ENCODE measurements around the gene SRGAP3.

The SRGAP3 gene

DNA sequence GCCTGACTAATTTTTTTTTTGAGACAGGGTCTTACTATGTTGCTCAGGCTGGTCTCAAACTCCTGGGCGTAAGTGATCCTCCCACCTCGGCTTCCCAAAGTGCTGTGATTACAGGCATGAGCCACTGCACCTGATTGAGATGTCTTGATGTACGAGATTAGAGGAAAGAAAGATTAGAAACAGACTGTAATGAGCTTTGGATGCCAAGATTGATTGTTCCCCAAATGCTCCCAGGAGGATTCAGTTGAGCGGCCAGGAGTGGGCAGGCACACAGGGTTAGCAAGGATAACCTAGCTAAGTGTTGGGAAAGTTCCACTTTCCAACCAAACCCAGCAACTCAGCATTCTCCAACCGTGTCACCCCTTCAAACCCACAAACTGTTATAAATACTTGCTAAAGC, 63.7 kb downstream of the SRGAP3 start:
- H3K4me3 ChIP-seq (ENCODE audit: control insufficient read depth, low read depth, low read length), result no peak overlapping the region
- DNase-seq (ENCODE audit: low read depth), result no peak
- TF ChIP-seq CTCF (IDR thresholded peaks at IDR 0.05; ENCODE audit: control insufficient read depth, insufficient read depth, low read depth, low read length, missing control alignments), result no peak

DNA sequence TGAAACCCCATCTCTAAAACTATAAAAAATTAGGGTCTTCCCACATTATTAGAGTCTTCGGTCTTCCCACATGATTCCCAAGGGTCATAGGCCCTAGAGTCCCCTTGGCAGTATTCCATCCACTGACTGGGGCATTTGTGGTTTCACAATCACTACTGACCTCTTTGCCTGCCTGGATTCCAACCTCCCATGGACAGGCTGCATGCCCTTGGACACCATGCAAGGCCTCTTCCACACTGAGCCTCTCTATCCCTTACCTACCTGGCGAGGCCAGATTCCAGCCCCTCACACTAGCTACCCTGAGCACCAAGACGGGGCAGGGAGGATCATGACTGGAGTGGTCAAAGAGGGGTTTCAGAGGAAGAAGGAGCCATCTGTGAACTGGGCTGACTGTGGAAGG, 64.4 kb downstream of the SRGAP3 start:
- no peak for DNase-seq (ENCODE audit: low read depth)
- TF ChIP-seq CTCF (IDR thresholded peaks at IDR 0.05; ENCODE audit: control insufficient read depth, insufficient read depth, low read depth, low read length, missing control alignments), result no peak
- no peak overlapping the region for H3K4me3 ChIP-seq (ENCODE audit: control insufficient read depth, low read depth, low read length)

DNA sequence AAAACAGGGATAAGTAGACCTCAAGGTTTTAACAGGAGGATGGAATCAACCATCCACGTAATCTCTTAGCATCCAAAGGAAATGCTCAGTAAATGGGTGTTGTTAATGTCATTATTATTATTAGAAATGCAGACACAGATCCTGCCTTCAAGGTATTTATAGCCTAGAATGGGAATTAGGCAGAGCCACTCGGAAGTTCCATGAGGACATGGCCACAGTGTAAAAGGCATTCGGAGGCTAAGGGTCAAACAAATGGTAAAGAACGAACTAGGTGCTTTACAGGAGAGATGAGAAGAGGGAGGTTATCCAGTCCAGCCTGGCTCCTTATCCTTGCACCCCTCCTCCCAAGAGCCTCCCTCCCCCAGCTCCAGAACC, 65.0 kb downstream of the SRGAP3 start:
- no peak for TF ChIP-seq CTCF (IDR thresholded peaks at IDR 0.05; ENCODE audit: control insufficient read depth, insufficient read depth, low read depth, low read length, missing control alignments)
- no peak for DNase-seq (ENCODE audit: low read depth)
- no peak overlapping the region for H3K4me3 ChIP-seq (ENCODE audit: control insufficient read depth, low read depth, low read length)

DNA sequence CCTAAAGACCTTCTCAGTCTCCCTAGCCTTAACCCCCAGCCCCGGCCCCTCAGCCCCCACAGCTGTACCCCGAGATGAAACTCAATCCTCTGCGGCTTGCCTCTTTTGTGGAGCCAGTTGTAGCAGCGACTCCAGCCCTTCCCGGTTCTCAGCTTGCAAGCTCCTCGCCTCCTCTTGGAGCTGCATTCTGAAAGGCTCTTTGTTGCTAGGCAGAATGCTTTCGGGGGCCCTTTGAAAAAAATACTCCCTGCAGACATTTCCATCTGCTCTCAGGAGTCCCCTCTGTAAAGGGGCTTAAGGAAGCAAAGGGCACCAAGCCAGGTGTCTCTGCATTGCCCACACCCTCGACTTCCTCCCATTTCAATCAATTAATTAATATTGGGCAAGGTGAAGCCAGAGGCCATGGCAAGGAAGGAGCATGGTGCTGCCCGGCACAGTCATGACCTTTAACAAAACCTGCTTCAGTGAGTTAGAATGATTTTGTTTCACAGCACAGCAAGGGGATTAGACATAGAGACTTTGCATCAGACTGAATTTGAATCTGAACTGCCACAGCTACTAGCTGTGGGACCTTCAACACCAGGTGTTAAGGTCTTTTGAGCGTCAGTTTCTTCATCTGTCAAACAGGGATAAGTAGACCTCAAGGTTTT, 65.5 kb downstream of the SRGAP3 start:
- no peak for DNase-seq (ENCODE audit: low read depth)
- no peak for TF ChIP-seq CTCF (IDR thresholded peaks at IDR 0.05; ENCODE audit: control insufficient read depth, insufficient read depth, low read depth, low read length, missing control alignments)
- H3K4me3 ChIP-seq (ENCODE audit: control insufficient read depth, low read depth, low read length), result no peak overlapping the region

DNA sequence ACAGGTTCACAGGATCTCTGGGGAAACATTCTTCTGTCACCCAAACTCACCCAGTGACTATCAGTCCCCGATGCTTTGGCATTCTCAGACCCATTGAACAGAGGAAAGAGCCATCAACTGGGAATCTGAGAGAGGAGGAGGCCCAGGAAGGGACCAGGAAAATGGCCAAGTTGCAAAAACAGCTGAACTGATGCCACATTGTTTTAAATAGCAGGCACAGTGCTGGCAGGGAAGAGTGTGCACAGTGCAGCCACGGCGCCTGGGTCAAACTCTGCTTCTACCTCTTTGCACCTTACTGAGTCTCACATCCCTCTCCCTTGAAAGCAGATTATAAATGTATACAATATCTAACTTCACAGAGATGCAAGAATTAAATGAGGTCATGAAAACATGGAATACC, 66.4 kb downstream of the SRGAP3 start:
- DNase-seq (ENCODE audit: low read depth), result no peak
- no peak for TF ChIP-seq CTCF (IDR thresholded peaks at IDR 0.05; ENCODE audit: control insufficient read depth, insufficient read depth, low read depth, low read length, missing control alignments)
- H3K4me3 ChIP-seq (ENCODE audit: control insufficient read depth, low read depth, low read length), result no peak overlapping the region

GRCh38 chr3:9180764-9181117, 68.7 kb downstream of the SRGAP3 start:
- H3K4me3 ChIP-seq (ENCODE audit: control insufficient read depth, low read depth, low read length), result no peak overlapping the region
- TF ChIP-seq CTCF (IDR thresholded peaks at IDR 0.05; ENCODE audit: control insufficient read depth, insufficient read depth, low read depth, low read length, missing control alignments), result no peak
- DNase-seq (ENCODE audit: low read depth), result no peak
